WTC11 (cell line): Measurements from ENCODE around the gene AGAP1. TPM values are rescaled to one million over a fixed set of nuclear protein-coding genes. Genes with fewer than 3 reads are reported as not detected.

Source experiments
- ATAC-seq: fragments of 200-7000 bp; cut with Tn5 transposase; 2 replicates; pipeline ENCODE4 v1.10.0; 2021; ENCODE audit warnings: mild to moderate bottlenecking, moderate library complexity
- Bru-seq: library from RNA; stranded (reverse); fragments of 400-500 nt; gene quantifications from one replicate; lab custom pipeline; 2021; lab: Mats Ljungman, UMichigan
- CTCF ChIA-PET: fragments of 300-600 bp; sonication (Branson Sonifier 250); formaldehyde crosslinking; loops from one replicate; lab custom pipeline; 2021; ENCODE audit warnings: antibody characterized with exemption; lab: Charles Lee
- POLR2A ChIA-PET: fragments of 350-600 bp; sonication (Branson Sonifier 250); formaldehyde crosslinking; loops from one replicate; lab custom pipeline; 2021; ENCODE audit warnings: antibody characterized with exemption; lab: Charles Lee
- DNase-seq: peaks from one replicate; pipeline ENCODE4 v3.0.0; 2021; ENCODE audit warnings: low spot score
- H3K27ac Mint-ChIP-seq: 2 replicates; pipeline ENCODE4 v1.8.0; 2021; ENCODE audit warnings: mixed read lengths
- H3K27me3 Mint-ChIP-seq: 2 replicates; pipeline ENCODE4 v1.8.0; 2021; ENCODE audit warnings: low read depth, mild to moderate bottlenecking, moderate library complexity, mixed read lengths
- H3K36me3 Mint-ChIP-seq: 2 replicates; pipeline ENCODE4 v1.8.0; 2021; ENCODE audit warnings: mixed read lengths
- H3K4me1 Mint-ChIP-seq: 2 replicates; pipeline ENCODE4 v1.8.0; 2022; ENCODE audit warnings: mixed read lengths
- H3K4me3 Mint-ChIP-seq: 2 replicates; pipeline ENCODE4 v1.8.0; 2021; ENCODE audit warnings: mild to moderate bottlenecking, moderate library complexity, mixed read lengths
- H3K9me3 Mint-ChIP-seq: 2 replicates; pipeline ENCODE4 v1.8.0; 2021; ENCODE audit warnings: mixed read lengths
- ARID4B ChIP-seq: sonication (generic); formaldehyde crosslinking; IDR thresholded peaks from 2 replicates; pipeline ENCODE4 v1.8.0; 2023; ENCODE audit warnings: missing genetic modification reagents, mild to moderate bottlenecking, borderline replicate concordance
- ATF2 ChIP-seq: sonication (generic); formaldehyde crosslinking; IDR thresholded peaks from 2 replicates; pipeline ENCODE4 v1.8.1; 2022; ENCODE audit warnings: low read depth, missing genetic modification reagents, borderline replicate concordance
- CTCF ChIP-seq: fragments of 200-600 bp; IDR thresholded peaks from 2 replicates; pipeline ENCODE4 v1.8.0; 2022; ENCODE audit warnings: antibody characterized with exemption
- E2F1 ChIP-seq: sonication (generic); formaldehyde crosslinking; IDR thresholded peaks from 2 replicates; pipeline ENCODE4 v1.8.0; 2022; ENCODE audit warnings: mild to moderate bottlenecking, missing genetic modification reagents
- E2F5 ChIP-seq: sonication (generic); formaldehyde crosslinking; IDR thresholded peaks from 2 replicates; pipeline ENCODE4 v1.8.1; 2022; ENCODE audit warnings: mild to moderate bottlenecking, moderate library complexity, missing genetic modification reagents
- EMX1 ChIP-seq: fragments of 250-450 bp; sonication (Bioruptor Pico); IDR thresholded peaks from 2 replicates; pipeline ENCODE4 v1.8.0; 2021; ENCODE audit warnings: mild to moderate bottlenecking
- HMGXB4 ChIP-seq: sonication (generic); formaldehyde crosslinking; IDR thresholded peaks from 2 replicates; pipeline ENCODE4 v1.8.1; 2023; ENCODE audit warnings: mild to moderate bottlenecking, moderate library complexity, missing genetic modification reagents
- IRF1 ChIP-seq: sonication (generic); formaldehyde crosslinking; IDR thresholded peaks from 2 replicates; pipeline ENCODE4 v1.8.0; 2023; ENCODE audit warnings: missing genetic modification reagents
- MAX ChIP-seq: sonication (generic); formaldehyde crosslinking; IDR thresholded peaks from 2 replicates; pipeline ENCODE4 v1.8.0; 2022; ENCODE audit warnings: mild to moderate bottlenecking, missing genetic modification reagents
- NFATC4 ChIP-seq: fragments of 250-450 bp; sonication (Bioruptor Pico); IDR thresholded peaks from 2 replicates; pipeline ENCODE4 v1.9.0; 2021; ENCODE audit warnings: mild to moderate bottlenecking
- NR3C1 ChIP-seq: sonication (generic); formaldehyde crosslinking; conservative IDR thresholded peaks from 2 replicates; pipeline ENCODE4 v1.8.1; 2023; ENCODE audit warnings: low read depth, mild to moderate bottlenecking, missing genetic modification reagents
- PREB ChIP-seq: sonication (generic); formaldehyde crosslinking; IDR thresholded peaks from 2 replicates; pipeline ENCODE4 v1.8.1; 2022; ENCODE audit warnings: mild to moderate bottlenecking, missing genetic modification reagents, moderate library complexity, borderline replicate concordance
- RELA ChIP-seq: sonication (generic); formaldehyde crosslinking; IDR thresholded peaks from 2 replicates; pipeline ENCODE4 v1.8.1; 2022; ENCODE audit warnings: missing genetic modification reagents, mild to moderate bottlenecking, borderline replicate concordance
- SOX15 ChIP-seq: fragments of 250-450 bp; sonication (Bioruptor Pico); IDR thresholded peaks from 2 replicates; pipeline ENCODE4 v1.9.0; 2021; ENCODE audit warnings: mild to moderate bottlenecking
- SP1 ChIP-seq: sonication (generic); formaldehyde crosslinking; conservative IDR thresholded peaks from 2 replicates; pipeline ENCODE4 v1.8.1; 2022; ENCODE audit warnings: missing genetic modification reagents
- ZBTB21 ChIP-seq: sonication (generic); formaldehyde crosslinking; IDR thresholded peaks from 2 replicates; pipeline ENCODE4 v1.8.1; 2023; ENCODE audit warnings: mild to moderate bottlenecking, missing genetic modification reagents, borderline replicate concordance
- ZNF423 ChIP-seq: fragments of 250-450 bp; sonication (Bioruptor Pico); IDR thresholded peaks from 2 replicates; pipeline ENCODE4 v2.1.2; 2022; ENCODE audit warnings: mild to moderate bottlenecking, moderate library complexity
- long read RNA-seq, 3 experiments: library from RNA in 1 of 3; library from capped mRNA in 1 of 3; library from polyadenylated mRNA in 1 of 3; unstranded in 2 of 3; stranded (forward) in 1 of 3; transcript quantifications; one replicate each; pipeline ENCODE4 v2.0.0, GENCODE V29; 2021
- total RNA-seq: library from RNA; stranded (reverse); gene quantifications from 3 replicates; pipeline ENCODE4 v1.2.3, GENCODE V29; 2021

The AGAP1 gene
- 46.2 to 49.3 TPM (median 49.1 TPM) in 3 replicates for total RNA-seq
- Bru-seq, nascent RNA: percentile 75 among the genes with signal in this experiment
- long read RNA-seq, experiment 1, full-length matches to known transcripts: 4 of 70 reads
- long read RNA-seq, experiment 1, partial matches to known transcripts: 14 of 70 reads
- long read RNA-seq, experiment 1, other reads (novel, unspliced or antisense): 52 of 70 reads
- long read RNA-seq, experiment 2, full-length matches to known transcripts: 6 of 47 reads
- long read RNA-seq, experiment 2, partial matches to known transcripts: 9 of 47 reads
- long read RNA-seq, experiment 2, other reads (novel, unspliced or antisense): 32 of 47 reads
- long read RNA-seq, experiment 3: 0 reads

GRCh38 chr2:235493775-235494715 is at the start of gene AGAP1:
AGAP1 (plus strand) TSS chr2:235494043.
- ChIA-PET POLR2A (no interaction called here), CTCF (no interaction called here)
- Mint-ChIP-seq H3K27me3 (peaks cover 31% of the 10 kb centered on the region), H3K36me3 (no peaks in the 10 kb centered on the region), H3K4me3 (peak within 1 kb of the TSS; percentile 97), H3K4me1 (peaks cover 44% of the 10 kb centered on the region), H3K27ac (no peak within 1 kb of the TSS), H3K9me3 (peaks cover 15% of the 10 kb centered on the region)
- peak; percentile 84 for ATAC-seq
- peak; percentile 87 for DNase-seq
- TF ChIP-seq E2F5 (0 out of 2 replicates have a peak, but pooled peaks have one; percentile 48), RELA (CRISPR knock-in tag) (no peak), E2F1 (CRISPR knock-in tag) (no peak), SP1 (CRISPR knock-in tag) (peak; percentile 80), CTCF (no peak)

GRCh38 chr2:235444101-235444597 is 49.7 kb upstream of the AGAP1 start:
- no peak overlapping the region for H3K4me3 Mint-ChIP-seq
- ATAC-seq (no peak), DNase-seq (no peak)
- no peaks in the 10 kb centered on the region; the same call in 1 of the 2 replicates for H3K36me3 Mint-ChIP-seq
- H3K27me3 Mint-ChIP-seq: no peaks in the 10 kb centered on the region
- H3K4me1 Mint-ChIP-seq: peaks cover 10% of the 10 kb centered on the region
- no peak overlapping the region for H3K27ac Mint-ChIP-seq
- ChIA-PET CTCF (no interaction called here), POLR2A (no interaction called here)
- peaks cover 14% of the 10 kb centered on the region for H3K9me3 Mint-ChIP-seq
- TF ChIP-seq MAX (CRISPR knock-in tag): no peak
- TF ChIP-seq HMGXB4 (CRISPR knock-in tag): no peak
- no peak for TF ChIP-seq ARID4B (CRISPR knock-in tag)
- no peak for TF ChIP-seq IRF1 (CRISPR knock-in tag)
- no peak for TF ChIP-seq NR3C1 (CRISPR knock-in tag)
- TF ChIP-seq ZNF423: no peak
- TF ChIP-seq ATF2 (CRISPR knock-in tag): no peak
- TF ChIP-seq ZBTB21 (CRISPR knock-in tag): no peak
- TF ChIP-seq SOX15: no peak
- no peak for TF ChIP-seq PREB (CRISPR knock-in tag)
- TF ChIP-seq EMX1 (CRISPR knock-in tag): no peak
- no peak for TF ChIP-seq NFATC4 (CRISPR knock-in tag)
